ENCODE measurements around the gene PRR35. TPM values are rescaled to one million over a fixed set of nuclear protein-coding genes. Genes with fewer than 3 reads are reported as not detected.

Gene PRR35
- total RNA-seq, 2 donors from 2014 or later, result not detected

DNA sequence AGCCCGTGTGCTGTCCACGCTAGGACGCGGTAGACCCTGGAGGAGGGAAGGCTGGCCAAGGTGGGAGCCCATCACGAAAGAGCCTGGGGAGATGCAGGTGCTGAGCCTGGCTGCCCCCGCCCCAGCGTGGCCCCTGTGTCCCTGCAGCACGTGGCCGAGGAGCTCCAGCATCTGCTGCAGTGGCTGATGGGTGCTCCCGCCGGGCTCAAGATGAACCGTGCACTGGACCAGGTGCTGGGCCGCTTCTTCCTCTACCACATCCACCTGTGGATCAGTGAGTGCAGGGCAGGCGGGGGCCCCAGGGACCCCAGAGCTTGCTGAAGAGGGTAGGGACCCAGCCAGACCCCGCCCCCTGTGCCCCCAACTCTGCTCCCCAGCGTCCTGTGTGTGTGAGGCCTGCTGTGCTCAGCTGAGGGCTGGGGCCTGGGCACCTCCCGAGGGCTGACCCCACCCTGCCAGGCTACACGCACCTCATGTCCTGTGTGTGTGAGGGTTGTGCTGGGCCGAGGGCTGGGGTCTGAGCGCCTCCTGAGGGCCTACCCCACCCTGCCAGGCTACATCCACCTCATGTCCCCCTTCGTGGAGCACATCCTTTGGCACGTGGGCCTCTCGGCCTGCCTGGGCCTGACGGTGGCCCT lies 18.2 kb downstream of the PRR35 start:
- Histone ChIP-seq H3K27me3 (no peaks in the 10 kb centered on the region), H3K4me3 (no peak overlapping the region), H3K4me1 (peaks cover 44% of the 10 kb centered on the region), H3K36me3 (replicated peaks in 1 of 2; ENCODE audit: insufficient read depth in 1 of 2, low read depth in 2 of 2) (peaks cover 0 to 11% of the 10 kb centered on the region in 2 donors), H3K9me3 (no peaks in the 10 kb centered on the region), H3K27ac (no peak overlapping the region)
- no peak for ATAC-seq
- WGBS, 2 donors, result 74 to 81% methylated on average over 4 to 24 of the region's 24 CpGs
- no peak for DNase-seq
- intact Hi-C loops (cut with DNase I), result no loop called here
- TF ChIP-seq CTCF (IDR thresholded peaks at IDR 0.05) (no peak), POLR2A (IDR thresholded peaks at IDR 0.05) (no peak)

- Histone ChIP-seq H3K4me3 (no peak overlapping the region), H3K36me3 (replicated peaks in 1 of 2; ENCODE audit: insufficient read depth in 1 of 2, low read depth in 2 of 2) (peaks cover 0 to 11% of the 10 kb centered on the region in 2 donors), H3K9me3 (no peaks in the 10 kb centered on the region), H3K27me3 (no peaks in the 10 kb centered on the region), H3K27ac (peak overlapping the region in 2 of 4 donors; percentile 30 to 49), H3K4me1 (peaks cover 50% of the 10 kb centered on the region)
- no peak for TF ChIP-seq POLR2A (IDR thresholded peaks at IDR 0.05)
- TF ChIP-seq CTCF (IDR thresholded peaks at IDR 0.05), result peak; percentile 86 to 96 (median 93)
- 21 to 64% methylated on average over 12 to 33 of the region's 34 CpGs for WGBS, 2 donors
- ATAC-seq (peak; percentile 70), DNase-seq (peak; percentile 83 to 87 (median 86))
- intact Hi-C loops (cut with DNase I), result no loop called here
Observed at GRCh38 chr16:578870-579405, 18.7 kb downstream of the PRR35 start.

DNA sequence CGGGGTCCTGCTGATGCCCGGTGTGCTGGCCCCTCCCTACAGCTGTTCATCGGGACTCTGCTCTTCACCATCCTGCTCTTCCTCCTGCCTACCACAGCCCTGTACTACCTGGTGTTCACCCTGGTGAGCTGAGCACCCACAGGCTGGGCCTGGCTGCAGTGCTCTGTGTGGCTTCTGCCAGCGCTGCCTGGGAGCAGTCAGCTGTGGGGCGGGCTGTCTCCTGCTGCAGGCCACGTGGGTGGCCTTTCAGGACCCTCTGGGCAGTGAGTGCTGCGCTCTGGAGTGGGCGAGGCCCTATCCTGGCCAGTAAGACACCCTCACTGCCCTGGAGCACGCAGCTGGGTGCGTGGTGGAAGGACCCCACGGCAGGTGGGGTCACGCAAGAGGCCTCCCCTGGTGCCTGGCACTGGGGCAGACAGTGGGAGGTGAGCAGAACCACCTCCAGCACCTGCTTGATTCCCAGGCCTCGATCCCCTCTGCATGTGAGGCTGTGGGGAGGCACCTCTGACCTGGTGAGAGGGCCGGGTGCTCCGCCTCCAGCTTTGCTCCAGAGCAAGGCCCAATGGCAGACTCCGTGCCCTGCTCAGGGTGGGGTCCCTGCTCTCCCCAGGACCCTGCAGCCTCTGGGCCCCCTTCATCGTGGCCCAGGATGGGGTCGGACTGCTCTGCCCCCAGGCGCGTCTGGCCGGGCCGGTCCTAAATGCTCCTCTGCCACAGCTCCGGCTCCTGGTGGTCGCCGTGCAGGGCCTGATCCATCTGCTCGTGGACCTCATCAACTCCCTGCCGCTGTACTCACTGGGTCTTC lies 20.1 kb downstream of the PRR35 start:
- H3K36me3 ChIP-seq (replicated peaks in 1 of 2; ENCODE audit: insufficient read depth in 1 of 2, low read depth in 2 of 2), result peaks cover 0 to 5% of the 10 kb centered on the region in 2 donors
- H3K4me1 ChIP-seq, result peaks cover 57% of the 10 kb centered on the region
- WGBS, 2 donors, result 51% methylated on average over 25 of the region's 27 CpGs; no CpG with 5 or more reads in 1 of the 2 donors
- H3K27me3 ChIP-seq, result no peaks in the 10 kb centered on the region
- peak overlapping the region in 1 of 2 donors; percentile 6 for H3K4me3 ChIP-seq
- intact Hi-C loops (cut with DNase I), result no loop called here
- ATAC-seq (peak; percentile 57), DNase-seq (peak; percentile 75 to 90 (median 86))
- no peaks in the 10 kb centered on the region for H3K9me3 ChIP-seq
- TF ChIP-seq POLR2A (IDR thresholded peaks at IDR 0.05) (peak; percentile 4 to 36 (median 33)), CTCF (IDR thresholded peaks at IDR 0.05) (no peak)
- H3K27ac ChIP-seq, result peak overlapping the region; percentile 74 to 90 (median 86)

DNA sequence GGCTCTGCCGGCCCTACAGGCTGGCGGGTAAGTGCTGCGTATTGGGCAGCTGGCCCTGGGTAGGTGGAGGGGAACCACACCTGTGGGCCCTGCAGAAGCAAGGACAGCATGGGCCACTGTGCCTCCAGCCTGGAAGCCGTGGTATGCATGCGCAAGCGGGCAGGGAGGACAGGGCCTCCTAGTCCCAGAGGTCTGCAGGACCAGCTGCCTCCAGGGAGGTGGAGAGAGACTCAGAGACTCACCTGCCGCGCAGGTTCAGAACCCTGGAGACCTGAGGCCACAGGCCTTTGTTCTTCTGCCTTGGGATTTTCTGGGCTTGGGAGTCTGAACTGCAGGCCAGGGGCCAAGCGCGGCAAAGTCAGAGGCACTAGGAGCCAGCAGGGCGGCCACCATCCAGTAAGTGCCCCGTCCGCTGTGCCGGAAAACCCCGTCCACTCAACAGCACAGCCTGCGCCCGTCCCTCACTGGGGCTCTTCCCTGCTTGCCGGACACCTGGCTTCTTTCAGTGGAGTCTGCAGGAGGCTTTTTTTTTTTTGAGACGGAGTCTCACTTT lies 20.8 kb downstream of the PRR35 start:
- 49 to 62% methylated on average over 4 to 19 of the region's 19 CpGs for WGBS, 2 donors
- DNase-seq (peak; percentile 48 to 67 (median 63)), ATAC-seq (no peak)
- Histone ChIP-seq H3K36me3 (replicated peaks in 1 of 2; ENCODE audit: insufficient read depth in 1 of 2, low read depth in 2 of 2) (peaks cover 0 to under 1% of the 10 kb centered on the region in 2 donors), H3K27me3 (no peaks in the 10 kb centered on the region), H3K4me3 (peak overlapping the region in 1 of 2 donors; percentile 6), H3K4me1 (peaks cover 64% of the 10 kb centered on the region), H3K27ac (peak overlapping the region; percentile 74 to 90 (median 86)), H3K9me3 (no peaks in the 10 kb centered on the region)
- TF ChIP-seq CTCF (IDR thresholded peaks at IDR 0.05), result no peak
- TF ChIP-seq POLR2A (IDR thresholded peaks at IDR 0.05), result peak in 1 of 3 donors; percentile 25
- intact Hi-C loops (cut with DNase I), result no loop called here
